GM19324 (cell line): ENCODE results near the gene SGSH.
"Not testable (repeated sequence)": the region's sequence is repeated elsewhere in the genome, so short reads cannot be mapped to it uniquely, and the experiment has no call there.

Source experiments
- ATAC-seq: cut with Tn5 transposase; IDR thresholded peaks from one replicate; pipeline ENCODE4 v1.9.1; 2021; ENCODE audit warnings: mild to moderate bottlenecking, moderate library complexity; ENCODE audit not compliant: unreplicated experiment, low FRiP score

The SGSH gene

GRCh38 chr17:80213643-80213975 lies 6.5 kb downstream of the SGSH start:
- ATAC-seq: no peak

- no peak for ATAC-seq
Observed at GRCh38 chr17:80212962-80213642, 7.0 kb downstream of the SGSH start.

GRCh38 chr17:80212511-80212910 lies 7.6 kb downstream of the SGSH start:
- no peak for ATAC-seq

- no peak for ATAC-seq
Observed at GRCh38 chr17:80212109-80212508, 8.0 kb downstream of the SGSH start.

- no peak for ATAC-seq
Observed at GRCh38 chr17:80210348-80211108, 9.6 kb downstream of the SGSH start.

- no peak for ATAC-seq
Observed at GRCh38 chr17:80209765-80210164, 10.4 kb downstream of the SGSH start.

- ATAC-seq: no peak
Observed at GRCh38 chr17:80208050-80208449, 12.1 kb downstream of the SGSH start.

GRCh38 chr17:80205811-80206210 lies 14.3 kb downstream of the SGSH start:
- no peak for ATAC-seq

GRCh38 chr17:80204626-80205468 lies 15.3 kb downstream of the SGSH start:
- no peak for ATAC-seq

- ATAC-seq: no peak
Observed at GRCh38 chr17:80203471-80203963, 16.6 kb downstream of the SGSH start.

GRCh38 chr17:80202197-80202596 lies 17.9 kb downstream of the SGSH start:
- ATAC-seq: no peak

- no peak for ATAC-seq
Observed at GRCh38 chr17:80201446-80201845, 18.7 kb downstream of the SGSH start.

- ATAC-seq: not testable (repeated sequence)
Observed at GRCh38 chr17:80199295-80199694, 20.8 kb downstream of the SGSH start.

GRCh38 chr17:80198144-80198661 lies 21.9 kb downstream of the SGSH start:
- no peak for ATAC-seq

- no peak for ATAC-seq
Observed at GRCh38 chr17:80196652-80197051, 23.5 kb downstream of the SGSH start.

GRCh38 chr17:80195671-80196529 lies 24.2 kb downstream of the SGSH start:
- no peak for ATAC-seq

GRCh38 chr17:80195141-80195540 lies 25.0 kb downstream of the SGSH start:
- ATAC-seq: no peak

GRCh38 chr17:80191865-80192661 lies 28.1 kb downstream of the SGSH start:
- ATAC-seq: no peak

- no peak for ATAC-seq
Observed at GRCh38 chr17:80191192-80191591, 28.9 kb downstream of the SGSH start.
